Measurements from ENCODE around the gene SHISA5. TPM values are rescaled to one million over a fixed set of nuclear protein-coding genes. Genes with fewer than 3 reads are reported as not detected.
"Not testable (repeated sequence)": the region's sequence is repeated elsewhere in the genome, so short reads cannot be mapped to it uniquely, and the experiment has no call there.

The SHISA5 gene
- total RNA-seq, 1 experiment from 2014 or later: 226 TPM

DNA sequence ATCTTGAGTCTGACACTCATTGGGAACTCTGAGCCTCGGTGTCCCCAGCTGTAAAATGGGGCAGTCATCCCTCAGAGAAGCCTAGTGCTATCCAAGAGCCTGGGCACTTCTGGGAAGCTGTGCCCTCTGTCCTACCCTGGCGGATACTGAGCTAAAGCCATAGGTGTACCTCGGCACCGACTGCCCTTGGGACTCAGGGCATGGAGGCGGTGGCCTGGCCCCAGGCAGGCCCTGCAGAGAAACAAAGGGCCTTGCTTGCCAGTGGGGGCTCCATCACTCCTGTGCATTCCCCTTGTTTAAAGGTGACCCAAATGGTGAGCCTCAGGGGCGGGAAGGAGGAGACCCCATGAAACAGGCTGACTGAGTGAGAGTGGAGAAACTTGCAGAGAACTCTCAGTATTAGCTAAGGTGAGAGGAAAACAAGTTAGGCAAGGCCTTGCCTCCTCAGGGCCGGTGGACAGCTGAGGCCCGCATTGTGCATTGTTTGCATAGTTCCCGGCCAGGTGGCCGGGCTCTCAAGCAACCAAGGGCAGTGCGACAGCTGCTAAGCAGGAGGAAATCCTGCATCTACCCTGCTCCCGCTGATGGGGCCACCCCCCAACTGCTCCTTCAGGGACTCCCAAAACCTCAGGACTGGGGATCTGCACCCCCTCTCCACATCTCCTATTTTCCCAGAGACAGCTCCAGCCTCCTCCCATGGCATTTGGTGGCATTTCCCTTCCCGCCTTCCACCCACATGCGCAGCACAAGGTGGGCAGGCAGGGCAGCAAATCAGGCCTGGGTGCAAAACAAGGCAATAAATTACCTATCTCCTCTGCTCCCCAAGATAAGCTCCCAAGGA, 48.4 kb upstream of the SHISA5 start:
- H3K9me3 Mint-ChIP-seq (ENCODE audit: unreplicated experiment): no peaks in the 10 kb centered on the region
- H3K4me3 Mint-ChIP-seq (ENCODE audit: unreplicated experiment): no peak overlapping the region
- no peaks in the 10 kb centered on the region for H3K27me3 Mint-ChIP-seq (ENCODE audit: insufficient read depth, unreplicated experiment)
- peak; percentile 53 to 62 for DNase-seq
- peak overlapping the region; percentile 79 for H3K27ac Mint-ChIP-seq (ENCODE audit: unreplicated experiment)
- H3K36me3 Mint-ChIP-seq (ENCODE audit: insufficient read depth, unreplicated experiment): peaks cover 15% of the 10 kb centered on the region
- Histone ChIP-seq H3K36me3 (ENCODE audit: control insufficient read depth, insufficient read depth, low read length) (no peaks in the 10 kb centered on the region; the same call in 1 of the 2 replicates), H3K4me3 (ENCODE audit: low read depth, low read length) (no peak overlapping the region), H3K4me1 (peaks cover 27% of the 10 kb centered on the region), H3K27me3 (replicated peaks; ENCODE audit: control insufficient read depth, insufficient read depth, low read length) (no peaks in the 10 kb centered on the region), H3K9me3 (no peaks in the 10 kb centered on the region)
- TF ChIP-seq, protein P1, sequence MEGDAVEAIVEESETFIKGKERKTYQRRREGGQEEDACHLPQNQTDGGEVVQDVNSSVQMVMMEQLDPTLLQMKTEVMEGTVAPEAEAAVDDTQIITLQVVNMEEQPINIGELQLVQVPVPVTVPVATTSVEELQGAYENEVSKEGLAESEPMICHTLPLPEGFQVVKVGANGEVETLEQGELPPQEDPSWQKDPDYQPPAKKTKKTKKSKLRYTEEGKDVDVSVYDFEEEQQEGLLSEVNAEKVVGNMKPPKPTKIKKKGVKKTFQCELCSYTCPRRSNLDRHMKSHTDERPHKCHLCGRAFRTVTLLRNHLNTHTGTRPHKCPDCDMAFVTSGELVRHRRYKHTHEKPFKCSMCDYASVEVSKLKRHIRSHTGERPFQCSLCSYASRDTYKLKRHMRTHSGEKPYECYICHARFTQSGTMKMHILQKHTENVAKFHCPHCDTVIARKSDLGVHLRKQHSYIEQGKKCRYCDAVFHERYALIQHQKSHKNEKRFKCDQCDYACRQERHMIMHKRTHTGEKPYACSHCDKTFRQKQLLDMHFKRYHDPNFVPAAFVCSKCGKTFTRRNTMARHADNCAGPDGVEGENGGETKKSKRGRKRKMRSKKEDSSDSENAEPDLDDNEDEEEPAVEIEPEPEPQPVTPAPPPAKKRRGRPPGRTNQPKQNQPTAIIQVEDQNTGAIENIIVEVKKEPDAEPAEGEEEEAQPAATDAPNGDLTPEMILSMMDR (IDR thresholded peaks at IDR 0.05; ENCODE audit: insufficient read depth in 1 of 2, low read depth in 1 of 2, low read length in 1 of 2, severe bottlenecking in 1 of 2, unreplicated experiment in 1 of 2): no peak
- BruUV-seq (replicated peaks): no TSS peak
- intact Hi-C loops (cut with micrococcal nuclease; ENCODE audit: unreplicated experiment): no loop called here
- ChIA-PET POLR2A (interaction anchor here (0.8 to 1.1 kb wide), 2 partner anchors 82 to 105 kb away, joined by 4 read pairs; no protein-coding TSS in a partner anchor), CTCF (interaction anchor here (0.7 to 1.1 kb wide), 3 partner anchors 84 to 357 kb away, joined by 4 to 5 read pairs (median 4); no protein-coding TSS in a partner anchor)
- H3K4me1 Mint-ChIP-seq (ENCODE audit: low read depth, unreplicated experiment): peaks cover 17% of the 10 kb centered on the region

DNA sequence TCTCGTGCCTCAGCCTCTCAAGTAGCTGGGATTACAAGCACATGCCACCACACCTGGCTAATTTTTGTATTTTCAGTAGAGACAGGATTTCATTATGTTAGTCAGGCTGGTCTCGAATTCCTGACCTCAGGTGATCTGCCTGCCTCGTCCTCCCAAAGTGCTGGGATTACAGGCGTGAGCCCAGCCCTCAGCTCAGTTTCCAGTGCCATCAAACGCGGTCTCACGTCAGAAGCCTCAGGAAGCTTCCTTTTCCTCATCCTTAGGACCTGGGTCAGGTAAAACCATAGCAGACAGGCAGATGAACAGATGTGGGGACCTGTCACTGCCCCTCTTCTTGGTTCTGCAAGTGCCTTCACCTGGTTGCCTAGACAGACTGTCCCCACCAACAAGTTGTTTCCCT, 47.7 kb upstream of the SHISA5 start:
- H3K27me3 Mint-ChIP-seq (ENCODE audit: insufficient read depth, unreplicated experiment); H3K9me3 Mint-ChIP-seq (ENCODE audit: unreplicated experiment); H3K36me3 ChIP-seq (ENCODE audit: control insufficient read depth, insufficient read depth, low read length); intact Hi-C loops (cut with micrococcal nuclease; ENCODE audit: unreplicated experiment); H3K4me3 ChIP-seq (ENCODE audit: low read depth, low read length); BruUV-seq (replicated peaks); H3K27me3 ChIP-seq (replicated peaks; ENCODE audit: control insufficient read depth, insufficient read depth, low read length); H3K4me3 Mint-ChIP-seq (ENCODE audit: unreplicated experiment); DNase-seq; H3K36me3 Mint-ChIP-seq (ENCODE audit: insufficient read depth, unreplicated experiment); H3K9me3 ChIP-seq: not testable (repeated sequence)
- CTCF ChIA-PET: interaction anchor here (0.7 to 3.0 kb wide), 4 partner anchors 22 to 357 kb away, joined by 3 to 11 read pairs (median 4); no protein-coding TSS in a partner anchor
- POLR2A ChIA-PET: interaction anchor here (1.1 kb wide), 1 partner anchor 81 kb away, joined by 4 read pairs; no protein-coding TSS in a partner anchor
- Mint-ChIP-seq H3K27ac (ENCODE audit: unreplicated experiment) (peak overlapping the region; percentile 79), H3K4me1 (ENCODE audit: low read depth, unreplicated experiment) (peaks cover 17% of the 10 kb centered on the region)
- peaks cover 27% of the 10 kb centered on the region for H3K4me1 ChIP-seq

DNA sequence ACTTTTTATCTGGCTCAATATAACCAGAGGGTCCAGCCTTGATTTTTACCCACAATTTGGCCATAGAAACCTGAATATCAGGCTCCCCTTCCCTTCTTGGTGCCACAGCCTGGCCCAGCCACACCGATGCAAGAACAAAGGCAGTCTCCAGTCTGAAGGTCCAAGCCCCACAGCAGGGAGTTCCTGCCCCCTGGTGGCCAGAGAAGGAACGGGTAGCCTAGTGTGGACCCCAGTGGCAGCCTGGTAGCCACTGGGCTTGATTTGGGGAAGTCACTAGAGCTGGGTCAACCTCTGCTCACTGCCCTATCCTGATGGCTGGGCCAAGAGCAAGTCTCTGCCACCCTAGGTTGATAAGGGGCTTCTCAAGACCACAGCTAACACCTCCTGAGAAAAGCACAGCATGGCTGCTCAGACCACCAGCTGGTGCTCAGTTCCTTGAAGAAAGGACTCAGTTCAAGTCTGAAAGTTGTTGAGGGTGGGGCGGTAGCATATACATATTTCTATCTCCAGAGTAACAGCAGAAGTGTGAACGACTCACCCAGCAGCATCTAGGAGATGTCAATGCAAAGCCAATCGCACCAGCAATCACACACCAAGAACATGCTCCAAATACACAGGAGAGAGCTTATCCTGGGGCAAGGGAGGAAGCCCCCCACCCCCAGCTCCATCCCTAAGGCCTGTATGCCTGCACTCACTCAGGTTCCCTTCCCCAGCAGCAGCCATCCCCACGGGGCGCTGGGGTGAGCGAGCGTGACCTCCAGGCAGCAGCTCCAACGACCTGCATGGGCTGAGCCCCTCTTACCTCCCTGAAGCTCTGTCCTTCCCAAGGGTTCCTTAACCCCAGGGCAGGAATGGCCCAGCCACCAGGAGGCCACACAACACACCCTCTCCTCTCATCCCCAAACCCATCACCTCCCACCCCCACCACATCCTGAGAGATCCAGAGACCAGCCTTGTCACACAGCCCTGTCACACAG, 45.0 kb upstream of the SHISA5 start:
- Histone ChIP-seq H3K4me1 (peaks cover 16% of the 10 kb centered on the region), H3K36me3 (ENCODE audit: control insufficient read depth, insufficient read depth, low read length) (no peaks in the 10 kb centered on the region; the same call in none of the 2 replicates), H3K27me3 (replicated peaks; ENCODE audit: control insufficient read depth, insufficient read depth, low read length) (no peaks in the 10 kb centered on the region), H3K9me3 (no peaks in the 10 kb centered on the region), H3K4me3 (ENCODE audit: low read depth, low read length) (no peak overlapping the region)
- TF ChIP-seq, protein P1 (IDR thresholded peaks at IDR 0.05; ENCODE audit: insufficient read depth in 1 of 2, low read depth in 1 of 2, low read length in 1 of 2, severe bottlenecking in 1 of 2, unreplicated experiment in 1 of 2): peak; percentile 86 to 90
- POLR2A ChIA-PET: interaction anchor here (0.9 kb wide), 1 partner anchor 76 kb away, joined by 3 read pairs; no protein-coding TSS in a partner anchor
- H3K4me3 Mint-ChIP-seq (ENCODE audit: unreplicated experiment): no peak overlapping the region
- intact Hi-C loops (cut with micrococcal nuclease; ENCODE audit: unreplicated experiment): loop anchor here (1.0 to 5.0 kb wide), 3 partner anchors 77 to 277 kb away; no protein-coding TSS in a partner anchor
- peaks cover 11% of the 10 kb centered on the region for H3K4me1 Mint-ChIP-seq (ENCODE audit: low read depth, unreplicated experiment)
- H3K27me3 Mint-ChIP-seq (ENCODE audit: insufficient read depth, unreplicated experiment): no peaks in the 10 kb centered on the region
- peak; percentile 80 to 87 for DNase-seq
- H3K27ac Mint-ChIP-seq (ENCODE audit: unreplicated experiment): no peak overlapping the region
- CTCF ChIA-PET: interaction anchor here (0.6 to 3.0 kb wide), 14 partner anchors 8 to 336 kb away, joined by 3 to 23 read pairs (median 4); partner anchors contain the start of genes ATRIP, CCDC51, PFKFB4 and TMA7
- H3K9me3 Mint-ChIP-seq (ENCODE audit: unreplicated experiment): no peaks in the 10 kb centered on the region
- no TSS peak for BruUV-seq (replicated peaks)
- H3K36me3 Mint-ChIP-seq (ENCODE audit: insufficient read depth, unreplicated experiment): peaks cover 6% of the 10 kb centered on the region
